HG03457 (cell line): ENCODE measurements around the gene SNAPC4.
"Not testable (repeated sequence)": the region's sequence is repeated elsewhere in the genome, so short reads cannot be mapped to it uniquely, and the experiment has no call there.

Experiments
- ATAC-seq: cut with Tn5 transposase; IDR thresholded peaks from one replicate; pipeline ENCODE4 v1.9.1; 2021; ENCODE audit warnings: moderate number of reproducible peaks; ENCODE audit not compliant: unreplicated experiment

SNAPC4 gene

GRCh38 chr9:136433043-136433715 lies 33.2 kb upstream of the SNAPC4 start:
- ATAC-seq = no peak

- ATAC-seq = no peak
These were observed 32.6 kb upstream of the SNAPC4 start for GRCh38 chr9:136432591-136432990.

GRCh38 chr9:136431782-136432350 lies 31.9 kb upstream of the SNAPC4 start:
- ATAC-seq = no peak

- no peak for ATAC-seq
These were observed 30.7 kb upstream of the SNAPC4 start for GRCh38 chr9:136430588-136431234.

GRCh38 chr9:136429683-136430491 lies 29.9 kb upstream of the SNAPC4 start:
- ATAC-seq = no peak

- no peak for ATAC-seq
These were observed 29.2 kb upstream of the SNAPC4 start for GRCh38 chr9:136429075-136429628.

GRCh38 chr9:136426787-136427186 lies 26.8 kb upstream of the SNAPC4 start:
- ATAC-seq = no peak

GRCh38 chr9:136425367-136425766 lies 25.4 kb upstream of the SNAPC4 start:
- not testable (repeated sequence) for ATAC-seq

GRCh38 chr9:136424750-136425362 lies 24.9 kb upstream of the SNAPC4 start:
- ATAC-seq = no peak

GRCh38 chr9:136423432-136424146 lies 23.6 kb upstream of the SNAPC4 start:
- ATAC-seq = no peak

- ATAC-seq = no peak
These were observed 22.9 kb upstream of the SNAPC4 start for GRCh38 chr9:136422876-136423275.

- no peak for ATAC-seq
These were observed 21.8 kb upstream of the SNAPC4 start for GRCh38 chr9:136421791-136422190.

GRCh38 chr9:136419092-136419420 lies 19.1 kb upstream of the SNAPC4 start:
- no peak for ATAC-seq

GRCh38 chr9:136418182-136419091 lies 18.5 kb upstream of the SNAPC4 start:
- ATAC-seq = no peak

GRCh38 chr9:136416914-136417313 lies 16.9 kb upstream of the SNAPC4 start:
- ATAC-seq = no peak

- no peak for ATAC-seq
These were observed 16.5 kb upstream of the SNAPC4 start for GRCh38 chr9:136416427-136416826.

- ATAC-seq = no peak
These were observed 13.0 kb upstream of the SNAPC4 start for GRCh38 chr9:136412962-136413361.

- no peak for ATAC-seq
These were observed 11.4 kb upstream of the SNAPC4 start for GRCh38 chr9:136411378-136411777.
